ENCODE data around the gene VPS13A. TPM values are rescaled to one million over a fixed set of nuclear protein-coding genes. Genes with fewer than 3 reads are reported as not detected.

The VPS13A gene
- total RNA-seq, 2 experiments from 2014 or later: 34.4 to 37.0 TPM

GRCh38 chr9:77420641-77421040, 243.3 kb downstream of the VPS13A start:
- Mint-ChIP-seq H3K4me3 (no peak overlapping the region), H3K27me3 (no peaks in the 10 kb centered on the region), H3K9me3 (peaks cover 2% of the 10 kb centered on the region), H3K27ac (no peak overlapping the region), H3K4me1 (ENCODE audit: low read depth) (no peaks in the 10 kb centered on the region), H3K36me3 (ENCODE audit: low read depth) (peaks cover 2% of the 10 kb centered on the region)
- ATAC-seq: no peak
- TF ChIP-seq, protein P1, sequence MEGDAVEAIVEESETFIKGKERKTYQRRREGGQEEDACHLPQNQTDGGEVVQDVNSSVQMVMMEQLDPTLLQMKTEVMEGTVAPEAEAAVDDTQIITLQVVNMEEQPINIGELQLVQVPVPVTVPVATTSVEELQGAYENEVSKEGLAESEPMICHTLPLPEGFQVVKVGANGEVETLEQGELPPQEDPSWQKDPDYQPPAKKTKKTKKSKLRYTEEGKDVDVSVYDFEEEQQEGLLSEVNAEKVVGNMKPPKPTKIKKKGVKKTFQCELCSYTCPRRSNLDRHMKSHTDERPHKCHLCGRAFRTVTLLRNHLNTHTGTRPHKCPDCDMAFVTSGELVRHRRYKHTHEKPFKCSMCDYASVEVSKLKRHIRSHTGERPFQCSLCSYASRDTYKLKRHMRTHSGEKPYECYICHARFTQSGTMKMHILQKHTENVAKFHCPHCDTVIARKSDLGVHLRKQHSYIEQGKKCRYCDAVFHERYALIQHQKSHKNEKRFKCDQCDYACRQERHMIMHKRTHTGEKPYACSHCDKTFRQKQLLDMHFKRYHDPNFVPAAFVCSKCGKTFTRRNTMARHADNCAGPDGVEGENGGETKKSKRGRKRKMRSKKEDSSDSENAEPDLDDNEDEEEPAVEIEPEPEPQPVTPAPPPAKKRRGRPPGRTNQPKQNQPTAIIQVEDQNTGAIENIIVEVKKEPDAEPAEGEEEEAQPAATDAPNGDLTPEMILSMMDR (IDR thresholded peaks at IDR 0.05): no peak
- intact Hi-C loops (cut with micrococcal nuclease): no loop called here
- ChIA-PET POLR2A (no interaction called here), CTCF (interaction anchor here (2.3 kb wide), 1 partner anchor 36 kb away, joined by 10 read pairs; no protein-coding TSS in a partner anchor)
- no peak for DNase-seq

DNA sequence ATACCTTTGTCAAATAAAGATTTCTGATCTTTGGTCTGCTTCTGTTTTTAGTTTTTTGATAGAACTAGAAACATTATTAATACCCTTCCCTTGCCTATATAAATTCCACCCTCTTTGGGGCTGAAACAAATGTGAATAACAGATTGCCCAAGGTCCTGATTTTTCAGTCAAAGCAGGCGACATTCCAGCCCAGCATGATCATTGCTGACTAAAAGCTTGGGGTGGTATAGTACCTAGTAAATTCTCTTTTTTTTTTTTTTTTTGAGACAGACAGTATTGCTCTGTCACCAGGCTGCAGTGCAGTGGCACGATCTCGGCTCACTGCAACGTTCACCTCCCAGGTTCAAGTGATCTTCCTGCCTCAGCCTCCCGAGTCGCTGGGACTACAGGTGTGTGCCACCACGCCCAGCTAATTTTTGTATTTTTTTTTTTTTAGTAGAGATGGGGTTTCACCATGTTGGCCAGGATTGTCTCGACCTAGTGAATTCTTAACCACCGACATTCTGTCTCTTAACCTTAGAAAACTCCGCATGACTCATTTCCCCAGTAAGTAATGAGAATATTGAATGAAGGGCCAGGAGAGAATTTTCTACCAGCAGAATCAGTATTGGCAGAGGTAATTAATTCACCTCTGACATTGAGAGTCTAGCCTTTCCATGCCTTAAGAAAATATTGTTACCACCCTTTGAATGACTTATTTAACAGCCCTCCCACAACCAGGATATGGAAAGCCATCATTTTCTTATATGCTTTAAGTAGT, 244.4 kb downstream of the VPS13A start:
- TF ChIP-seq, protein P1 (IDR thresholded peaks at IDR 0.05): no peak
- Mint-ChIP-seq H3K36me3 (ENCODE audit: low read depth) (peaks cover 2% of the 10 kb centered on the region), H3K9me3 (peaks cover 2% of the 10 kb centered on the region), H3K27ac (no peak overlapping the region), H3K4me1 (ENCODE audit: low read depth) (no peaks in the 10 kb centered on the region), H3K4me3 (no peak overlapping the region), H3K27me3 (no peaks in the 10 kb centered on the region)
- intact Hi-C loops (cut with micrococcal nuclease): no loop called here
- DNase-seq (no peak), ATAC-seq (no peak)
- ChIA-PET POLR2A (no interaction called here), CTCF (interaction anchor here (1.4 kb wide), 1 partner anchor 12 kb away, joined by 5 read pairs; no protein-coding TSS in a partner anchor)

DNA sequence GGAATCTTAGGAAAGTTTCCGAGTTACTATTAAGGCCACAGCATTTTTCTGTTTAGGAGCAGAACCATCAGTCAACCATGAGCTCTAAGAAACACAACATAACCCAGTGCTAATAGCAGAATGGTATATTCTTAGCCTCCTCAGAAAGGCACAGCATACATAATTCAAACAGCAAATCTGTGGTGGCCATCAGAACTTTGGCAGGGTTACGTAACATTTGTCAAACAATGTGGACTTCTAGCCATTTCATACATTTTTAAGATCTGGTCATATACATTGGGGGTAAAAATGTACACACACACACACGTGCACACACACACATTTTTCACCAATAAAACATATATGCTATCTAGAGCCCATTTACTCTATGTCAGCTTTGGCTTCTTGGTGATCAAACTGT, 245.6 kb downstream of the VPS13A start:
- H3K36me3 Mint-ChIP-seq (ENCODE audit: low read depth): peaks cover 2% of the 10 kb centered on the region
- CTCF ChIA-PET: interaction anchor here (0.7 to 2.6 kb wide), 3 partner anchors 11 to 35 kb away, joined by 3 to 9 read pairs (median 5); no protein-coding TSS in a partner anchor
- POLR2A ChIA-PET: no interaction called here
- TF ChIP-seq, protein P1 (IDR thresholded peaks at IDR 0.05): no peak
- no peaks in the 10 kb centered on the region for H3K4me1 Mint-ChIP-seq (ENCODE audit: low read depth)
- H3K27me3 Mint-ChIP-seq: no peaks in the 10 kb centered on the region
- ATAC-seq (no peak), DNase-seq (no peak)
- intact Hi-C loops (cut with micrococcal nuclease): no loop called here
- H3K27ac Mint-ChIP-seq: no peak overlapping the region
- no peak overlapping the region for H3K4me3 Mint-ChIP-seq
- H3K9me3 Mint-ChIP-seq: peaks cover 2% of the 10 kb centered on the region

GRCh38 chr9:77423841-77424240, 246.5 kb downstream of the VPS13A start:
- ChIA-PET POLR2A (no interaction called here), CTCF (interaction anchor here (0.7 to 2.6 kb wide), 3 partner anchors 10 to 34 kb away, joined by 3 to 9 read pairs (median 9); no protein-coding TSS in a partner anchor)
- no peak overlapping the region for H3K27ac Mint-ChIP-seq
- no peaks in the 10 kb centered on the region for H3K4me1 Mint-ChIP-seq (ENCODE audit: low read depth)
- H3K4me3 Mint-ChIP-seq: no peak overlapping the region
- no peak for ATAC-seq
- TF ChIP-seq, protein P1 (IDR thresholded peaks at IDR 0.05): no peak
- H3K9me3 Mint-ChIP-seq: peaks cover 2% of the 10 kb centered on the region
- H3K27me3 Mint-ChIP-seq: no peaks in the 10 kb centered on the region
- no peak for DNase-seq
- peaks cover 2% of the 10 kb centered on the region for H3K36me3 Mint-ChIP-seq (ENCODE audit: low read depth)
- intact Hi-C loops (cut with micrococcal nuclease): no loop called here

DNA sequence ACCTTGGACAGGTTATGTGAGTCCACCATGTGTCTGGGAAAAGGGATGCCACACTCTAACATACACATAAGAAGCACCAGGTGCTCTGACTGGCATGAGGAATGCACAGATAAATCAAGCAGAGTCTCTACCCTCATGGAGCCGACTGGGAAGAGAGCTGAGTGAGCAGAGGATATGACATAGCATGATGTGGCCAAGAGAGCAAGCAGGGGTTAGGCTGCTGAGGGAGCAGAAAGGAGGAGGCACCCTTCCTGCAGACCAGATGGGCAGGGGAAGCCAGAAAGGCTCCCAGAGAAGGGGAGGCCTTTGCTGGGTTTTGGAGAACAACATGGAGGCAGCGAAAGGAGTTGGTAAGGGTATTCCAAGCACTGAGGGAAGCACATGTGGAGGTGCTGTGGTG, 247.7 kb downstream of the VPS13A start:
- no peak for ATAC-seq
- Mint-ChIP-seq H3K27ac (no peak overlapping the region), H3K9me3 (peaks cover 2% of the 10 kb centered on the region), H3K4me3 (no peak overlapping the region), H3K27me3 (no peaks in the 10 kb centered on the region), H3K36me3 (ENCODE audit: low read depth) (peaks cover 2% of the 10 kb centered on the region), H3K4me1 (ENCODE audit: low read depth) (no peaks in the 10 kb centered on the region)
- POLR2A ChIA-PET: no interaction called here
- CTCF ChIA-PET: interaction anchor here (2.0 to 2.6 kb wide), 2 partner anchors 9 to 33 kb away, joined by 9 read pairs; no protein-coding TSS in a partner anchor
- no peak for DNase-seq
- TF ChIP-seq, protein P1 (IDR thresholded peaks at IDR 0.05): no peak
- intact Hi-C loops (cut with micrococcal nuclease): no loop called here

Measured in activated CD8-positive, alpha-beta T cell treated with anti-CD3 and anti-CD28 coated beads for 36 hours (primary cell).